Measurements from ENCODE around the gene INHBB.

INHBB gene

DNA sequence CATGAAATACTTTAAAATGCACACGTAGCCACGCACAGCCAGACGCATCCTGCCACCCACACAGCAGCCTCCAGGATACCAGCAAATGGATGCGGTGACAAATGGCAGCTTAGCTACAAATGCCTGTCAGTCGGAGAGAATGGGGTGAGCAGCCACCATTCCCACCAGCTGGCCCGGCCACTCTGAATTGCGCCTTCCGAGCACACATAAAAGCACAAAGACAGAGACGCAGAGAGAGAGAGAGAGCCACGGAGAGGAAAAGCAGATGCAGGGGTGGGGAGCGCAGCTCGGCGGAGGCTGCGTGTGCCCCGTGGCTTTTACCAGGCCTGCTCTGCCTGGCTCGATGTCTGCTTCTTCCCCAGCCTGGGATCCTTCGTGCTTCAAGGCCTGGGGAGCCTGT, 4.1 kb downstream of the INHBB start:
- DNase-seq (ENCODE audit: low read depth, low spot score): no peak
- ChIA-PET POLR2A (no interaction called here), CTCF (no interaction called here)
- no peak for TF ChIP-seq CTCF (IDR thresholded peaks at IDR 0.05; ENCODE audit: insufficient read depth, low read length, missing control alignments)
- no peak overlapping the region for H3K4me3 ChIP-seq (ENCODE audit: low read depth, low read length)

DNA sequence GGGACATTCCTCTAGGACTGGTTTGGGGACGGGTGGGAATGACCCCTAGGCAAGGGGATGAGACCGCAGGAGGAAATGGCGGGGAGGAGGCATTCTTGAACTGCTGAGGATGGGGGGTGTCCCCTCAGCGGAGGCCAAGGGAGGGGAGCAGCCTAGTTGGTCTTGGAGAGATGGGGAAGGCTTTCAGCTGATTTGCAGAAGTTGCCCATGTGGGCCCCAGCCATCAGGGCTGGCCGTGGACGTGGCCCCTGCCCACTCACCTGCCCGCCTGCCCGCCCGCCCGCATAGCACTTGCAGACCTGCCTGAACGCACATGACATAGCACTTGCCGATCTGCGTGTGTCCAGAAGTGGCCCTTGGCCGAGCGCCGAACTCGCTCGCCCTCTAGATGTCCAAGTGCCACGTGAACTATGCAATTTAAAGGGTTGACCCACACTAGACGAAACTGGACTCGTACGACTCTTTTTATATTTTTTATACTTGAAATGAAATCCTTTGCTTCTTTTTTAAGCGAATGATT, 4.9 kb downstream of the INHBB start:
- CTCF ChIA-PET: interaction anchor here (1.6 kb wide), 1 partner anchor 7 kb away, joined by 4 read pairs; no protein-coding TSS in a partner anchor
- no peak overlapping the region for H3K4me3 ChIP-seq (ENCODE audit: low read depth, low read length)
- no peak for DNase-seq (ENCODE audit: low read depth, low spot score)
- TF ChIP-seq CTCF (IDR thresholded peaks at IDR 0.05; ENCODE audit: insufficient read depth, low read length, missing control alignments): no peak
- POLR2A ChIA-PET: no interaction called here

- DNase-seq (ENCODE audit: low read depth, low spot score): no peak
- no peak for TF ChIP-seq CTCF (IDR thresholded peaks at IDR 0.05; ENCODE audit: insufficient read depth, low read length, missing control alignments)
- CTCF ChIA-PET: interaction anchor here (1.6 to 1.8 kb wide), 2 partner anchors 10 kb away, joined by 4 to 5 read pairs; no protein-coding TSS in a partner anchor
- H3K4me3 ChIP-seq (ENCODE audit: low read depth, low read length): no peak overlapping the region
- POLR2A ChIA-PET: no interaction called here
Measured at GRCh38 chr2:120352696-120353590, 7.0 kb downstream of the INHBB start.

DNA sequence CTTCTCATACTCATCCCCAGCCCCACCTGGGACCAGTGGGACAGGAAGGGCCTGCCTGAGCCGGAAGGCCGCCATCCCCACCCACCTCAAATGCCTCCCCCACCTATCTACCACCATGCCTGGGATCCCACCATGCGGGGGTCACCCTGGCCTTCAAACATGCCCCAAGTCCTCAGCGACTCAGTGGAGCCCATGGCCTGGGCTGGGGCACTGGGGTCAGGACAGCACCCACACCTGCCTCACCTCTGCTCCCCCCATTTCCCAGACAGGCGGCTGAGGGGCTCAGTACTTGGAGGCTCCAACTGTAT, 7.6 kb downstream of the INHBB start:
- no peak for DNase-seq (ENCODE audit: low read depth, low spot score)
- ChIA-PET CTCF (interaction anchor here (1.8 kb wide), 1 partner anchor 11 kb away, joined by 5 read pairs; no protein-coding TSS in a partner anchor), POLR2A (no interaction called here)
- H3K4me3 ChIP-seq (ENCODE audit: low read depth, low read length): no peak overlapping the region
- TF ChIP-seq CTCF (IDR thresholded peaks at IDR 0.05; ENCODE audit: insufficient read depth, low read length, missing control alignments): no peak

DNA sequence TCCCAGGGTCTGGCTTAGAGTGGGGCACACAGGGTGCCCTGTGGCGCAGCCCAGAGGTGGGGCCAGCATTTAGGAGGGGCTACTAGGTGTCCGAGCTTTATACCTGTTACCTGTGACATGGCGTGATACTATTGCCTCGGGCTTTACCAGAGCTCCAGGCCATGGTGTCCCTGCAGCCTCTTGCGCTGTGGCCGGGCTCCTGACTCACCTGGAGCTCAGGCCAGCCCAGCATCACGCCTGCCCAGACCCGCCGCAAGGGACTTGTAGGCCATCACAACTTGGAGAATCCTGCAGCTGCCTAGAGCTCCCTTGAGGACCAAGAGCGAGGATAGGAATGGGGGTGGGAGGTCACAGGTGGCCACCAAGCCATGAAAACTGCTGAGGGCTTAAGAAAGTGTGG, 8.0 kb downstream of the INHBB start:
- H3K4me3 ChIP-seq (ENCODE audit: low read depth, low read length): no peak overlapping the region
- CTCF ChIA-PET: interaction anchor here (1.8 kb wide), 1 partner anchor 11 kb away, joined by 5 read pairs; no protein-coding TSS in a partner anchor
- no peak for DNase-seq (ENCODE audit: low read depth, low spot score)
- POLR2A ChIA-PET: no interaction called here
- TF ChIP-seq CTCF (IDR thresholded peaks at IDR 0.05; ENCODE audit: insufficient read depth, low read length, missing control alignments): no peak

DNA sequence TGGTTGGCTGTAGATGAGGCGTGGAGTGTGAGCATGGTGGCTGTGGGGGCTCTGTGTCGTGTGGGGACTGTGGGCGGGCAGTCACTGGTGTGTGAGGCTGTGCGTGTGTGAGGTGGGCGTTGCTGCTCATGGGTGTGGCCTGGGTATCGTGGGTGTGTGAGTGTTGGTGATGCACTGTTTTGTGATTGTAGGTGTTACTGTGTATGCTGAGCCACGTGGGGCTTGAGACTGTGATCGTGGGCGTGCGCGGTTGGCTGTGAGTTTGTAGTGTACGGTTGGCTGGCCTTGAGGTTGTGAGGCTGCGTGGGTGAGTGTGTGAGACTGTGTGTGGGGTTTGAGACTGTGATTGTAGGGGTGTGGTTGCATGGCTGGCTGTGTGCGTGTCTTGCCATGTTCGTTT, 8.5 kb downstream of the INHBB start:
- DNase-seq (ENCODE audit: low read depth, low spot score): no peak
- CTCF ChIA-PET: interaction anchor here (1.8 kb wide), 1 partner anchor 12 kb away, joined by 5 read pairs; no protein-coding TSS in a partner anchor
- POLR2A ChIA-PET: no interaction called here
- no peak for TF ChIP-seq CTCF (IDR thresholded peaks at IDR 0.05; ENCODE audit: insufficient read depth, low read length, missing control alignments)
- H3K4me3 ChIP-seq (ENCODE audit: low read depth, low read length): no peak overlapping the region

Measured in AG04449 (cell line).